A549 (cell line): ENCODE measurements around the gene SIRT7.

Experiments used
- BHLHE40 ChIP-seq: IDR thresholded peaks from 2 replicates; pipeline ENCODE4 v1.6.1; 2012; ENCODE audit warnings: low read depth, low read length, inconsistent platforms
- CEBPB ChIP-seq, 2 experiments: fragments of >200 bp in 1 of 2; sonication (Bioruptor Twin) in 1 of 2; formaldehyde crosslinking in 1 of 2; IDR thresholded peaks; 2 replicates each; pipeline ENCODE4 v1.6.1; 2012 to 2016
- MAFK ChIP-seq: fragments of 450-650 bp; IDR thresholded peaks from 2 replicates; pipeline ENCODE4 v1.6.1; 2014; ENCODE audit not compliant: partially characterized antibody
- POLR2A ChIP-seq: IDR thresholded peaks from 2 replicates; pipeline ENCODE4 v1.6.1; 2012; ENCODE audit warnings: mild to moderate bottlenecking, low read length
- POLR2AphosphoS2 ChIP-seq: conservative IDR thresholded peaks from 2 replicates; pipeline ENCODE4 v1.6.1; 2012; ENCODE audit warnings: low read length, improper control_type of control experiment, inconsistent platforms
- RFX5 ChIP-seq: fragments of 450-650 bp; IDR thresholded peaks from 2 replicates; pipeline ENCODE4 v1.7.1; 2014; ENCODE audit warnings: antibody characterized with exemption, mild to moderate bottlenecking, moderate library complexity
- RNF2 ChIP-seq: fragments of 200-600 bp; sonication (generic); IDR thresholded peaks from 2 replicates; pipeline ENCODE4 v1.6.1; 2016; ENCODE audit warnings: low read depth, mild to moderate bottlenecking, antibody characterized with exemption, moderate library complexity, borderline replicate concordance
- SMC3 ChIP-seq: fragments of >200 bp; sonication (Bioruptor Twin); formaldehyde crosslinking; IDR thresholded peaks from 3 replicates; pipeline ENCODE4 v1.6.1; 2018; ENCODE audit warnings: inconsistent platforms
- TF ChIP-seq, protein P1 (sequence below): fragments of >200 bp; sonication (Bioruptor Twin); formaldehyde crosslinking; IDR thresholded peaks from 3 replicates; pipeline ENCODE4 v1.5.1; 2016
- TF ChIP-seq, protein P2 (sequence below): fragments of 450-650 bp; IDR thresholded peaks from 2 replicates; pipeline ENCODE4 v1.6.1; 2014; ENCODE audit warnings: antibody characterized with exemption
- TF ChIP-seq, protein P3 (sequence below): fragments of 200-600 bp; sonication (generic); IDR thresholded peaks from 2 replicates; pipeline ENCODE4 v1.6.1; 2016; ENCODE audit warnings: antibody characterized with exemption, mild to moderate bottlenecking, moderate library complexity
- TF ChIP-seq, protein P4 (sequence below): fragments of 250-450 bp; sonication (Bioruptor Pico); IDR thresholded peaks from 2 replicates; pipeline ENCODE4 v1.5.0; 2020; ENCODE audit warnings: low read depth, mild to moderate bottlenecking, moderate library complexity

DNA sequence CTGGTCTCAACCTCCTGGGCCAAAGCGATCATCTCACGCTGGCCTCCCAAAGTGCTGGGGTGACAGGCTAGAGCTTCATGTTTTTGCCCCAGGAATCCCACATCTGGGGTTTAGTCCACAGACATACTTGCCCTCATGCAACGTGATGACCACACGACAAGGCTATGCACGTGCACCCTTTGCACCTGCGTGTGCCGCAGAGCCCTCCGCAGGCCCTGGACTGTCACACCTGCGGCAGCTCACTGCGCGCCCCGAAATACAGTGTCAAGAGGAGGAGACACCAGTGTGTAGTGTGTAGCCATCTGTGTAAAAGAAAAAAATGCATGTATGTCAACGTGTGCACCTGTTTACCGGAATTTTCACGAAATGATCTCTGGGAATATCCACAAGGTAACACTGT, 32.5 kb upstream of the SIRT7 start:
- TF ChIP-seq SMC3 (no peak), POLR2A (no peak), POLR2AphosphoS2 (no peak), RNF2 (no peak), RFX5 (no peak), CEBPB (IDR thresholded peaks at IDR 0.05) (no peak), BHLHE40 (no peak), MAFK (no peak)
- TF ChIP-seq, protein P1, sequence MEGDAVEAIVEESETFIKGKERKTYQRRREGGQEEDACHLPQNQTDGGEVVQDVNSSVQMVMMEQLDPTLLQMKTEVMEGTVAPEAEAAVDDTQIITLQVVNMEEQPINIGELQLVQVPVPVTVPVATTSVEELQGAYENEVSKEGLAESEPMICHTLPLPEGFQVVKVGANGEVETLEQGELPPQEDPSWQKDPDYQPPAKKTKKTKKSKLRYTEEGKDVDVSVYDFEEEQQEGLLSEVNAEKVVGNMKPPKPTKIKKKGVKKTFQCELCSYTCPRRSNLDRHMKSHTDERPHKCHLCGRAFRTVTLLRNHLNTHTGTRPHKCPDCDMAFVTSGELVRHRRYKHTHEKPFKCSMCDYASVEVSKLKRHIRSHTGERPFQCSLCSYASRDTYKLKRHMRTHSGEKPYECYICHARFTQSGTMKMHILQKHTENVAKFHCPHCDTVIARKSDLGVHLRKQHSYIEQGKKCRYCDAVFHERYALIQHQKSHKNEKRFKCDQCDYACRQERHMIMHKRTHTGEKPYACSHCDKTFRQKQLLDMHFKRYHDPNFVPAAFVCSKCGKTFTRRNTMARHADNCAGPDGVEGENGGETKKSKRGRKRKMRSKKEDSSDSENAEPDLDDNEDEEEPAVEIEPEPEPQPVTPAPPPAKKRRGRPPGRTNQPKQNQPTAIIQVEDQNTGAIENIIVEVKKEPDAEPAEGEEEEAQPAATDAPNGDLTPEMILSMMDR: no peak
- TF ChIP-seq, protein P2, sequence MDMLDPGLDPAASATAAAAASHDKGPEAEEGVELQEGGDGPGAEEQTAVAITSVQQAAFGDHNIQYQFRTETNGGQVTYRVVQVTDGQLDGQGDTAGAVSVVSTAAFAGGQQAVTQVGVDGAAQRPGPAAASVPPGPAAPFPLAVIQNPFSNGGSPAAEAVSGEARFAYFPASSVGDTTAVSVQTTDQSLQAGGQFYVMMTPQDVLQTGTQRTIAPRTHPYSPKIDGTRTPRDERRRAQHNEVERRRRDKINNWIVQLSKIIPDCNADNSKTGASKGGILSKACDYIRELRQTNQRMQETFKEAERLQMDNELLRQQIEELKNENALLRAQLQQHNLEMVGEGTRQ: no peak
- TF ChIP-seq, protein P3, sequence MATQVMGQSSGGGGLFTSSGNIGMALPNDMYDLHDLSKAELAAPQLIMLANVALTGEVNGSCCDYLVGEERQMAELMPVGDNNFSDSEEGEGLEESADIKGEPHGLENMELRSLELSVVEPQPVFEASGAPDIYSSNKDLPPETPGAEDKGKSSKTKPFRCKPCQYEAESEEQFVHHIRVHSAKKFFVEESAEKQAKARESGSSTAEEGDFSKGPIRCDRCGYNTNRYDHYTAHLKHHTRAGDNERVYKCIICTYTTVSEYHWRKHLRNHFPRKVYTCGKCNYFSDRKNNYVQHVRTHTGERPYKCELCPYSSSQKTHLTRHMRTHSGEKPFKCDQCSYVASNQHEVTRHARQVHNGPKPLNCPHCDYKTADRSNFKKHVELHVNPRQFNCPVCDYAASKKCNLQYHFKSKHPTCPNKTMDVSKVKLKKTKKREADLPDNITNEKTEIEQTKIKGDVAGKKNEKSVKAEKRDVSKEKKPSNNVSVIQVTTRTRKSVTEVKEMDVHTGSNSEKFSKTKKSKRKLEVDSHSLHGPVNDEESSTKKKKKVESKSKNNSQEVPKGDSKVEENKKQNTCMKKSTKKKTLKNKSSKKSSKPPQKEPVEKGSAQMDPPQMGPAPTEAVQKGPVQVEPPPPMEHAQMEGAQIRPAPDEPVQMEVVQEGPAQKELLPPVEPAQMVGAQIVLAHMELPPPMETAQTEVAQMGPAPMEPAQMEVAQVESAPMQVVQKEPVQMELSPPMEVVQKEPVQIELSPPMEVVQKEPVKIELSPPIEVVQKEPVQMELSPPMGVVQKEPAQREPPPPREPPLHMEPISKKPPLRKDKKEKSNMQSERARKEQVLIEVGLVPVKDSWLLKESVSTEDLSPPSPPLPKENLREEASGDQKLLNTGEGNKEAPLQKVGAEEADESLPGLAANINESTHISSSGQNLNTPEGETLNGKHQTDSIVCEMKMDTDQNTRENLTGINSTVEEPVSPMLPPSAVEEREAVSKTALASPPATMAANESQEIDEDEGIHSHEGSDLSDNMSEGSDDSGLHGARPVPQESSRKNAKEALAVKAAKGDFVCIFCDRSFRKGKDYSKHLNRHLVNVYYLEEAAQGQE: no peak
- TF ChIP-seq, protein P4, sequence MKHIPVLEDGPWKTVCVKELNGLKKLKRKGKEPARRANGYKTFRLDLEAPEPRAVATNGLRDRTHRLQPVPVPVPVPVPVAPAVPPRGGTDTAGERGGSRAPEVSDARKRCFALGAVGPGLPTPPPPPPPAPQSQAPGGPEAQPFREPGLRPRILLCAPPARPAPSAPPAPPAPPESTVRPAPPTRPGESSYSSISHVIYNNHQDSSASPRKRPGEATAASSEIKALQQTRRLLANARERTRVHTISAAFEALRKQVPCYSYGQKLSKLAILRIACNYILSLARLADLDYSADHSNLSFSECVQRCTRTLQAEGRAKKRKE (CRISPR knock-in tag): no peak
